Transverse colon (tissue), 4 donors: ENCODE results near the gene RASSF1.

Source experiments
- POLR2AphosphoS5 ChIP-seq, 3 donors: sonication (generic); formaldehyde crosslinking; IDR thresholded peaks; one replicate each; pipeline ENCODE4 v1.6.1; 2016; ENCODE audit warnings: antibody characterized with exemption in 3 of 3
- TF ChIP-seq, protein P1 (sequence below), 5 experiments: fragments of 200-600 bp in 3 of 5; fragments of 450-650 bp in 2 of 5; sonication (generic) in 3 of 5; IDR thresholded peaks; 1 replicate in 2 of 5; 2 replicates in 3 of 5; pipeline ENCODE4 v1.5.1; 2016 to 2017; ENCODE audit warnings: antibody characterized with exemption in 5 of 5, inconsistent platforms in 3 of 5, mild to moderate bottlenecking in 2 of 5, moderate library complexity in 1 of 5

DNA sequence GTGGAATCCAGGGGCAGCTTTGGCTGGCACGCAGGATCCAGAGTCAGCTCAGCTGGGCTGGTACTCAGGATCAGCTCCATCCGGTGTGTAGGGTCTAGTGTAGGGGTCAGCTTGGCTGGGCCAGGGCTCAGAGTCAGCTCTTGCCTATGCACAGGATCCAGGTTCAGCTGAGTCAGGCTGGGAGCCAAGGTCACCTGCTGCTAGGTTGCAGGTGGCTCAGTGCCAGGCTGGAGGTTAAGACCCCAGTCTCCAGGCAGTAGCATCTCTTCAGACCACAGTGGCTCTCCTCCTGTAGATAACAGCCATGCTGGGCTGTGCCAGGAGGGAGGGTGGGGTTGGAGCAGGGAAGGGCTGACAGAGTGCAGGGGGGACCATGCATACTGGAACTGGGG, 43.3 kb downstream of the RASSF1 start:
- TF ChIP-seq, protein P1, sequence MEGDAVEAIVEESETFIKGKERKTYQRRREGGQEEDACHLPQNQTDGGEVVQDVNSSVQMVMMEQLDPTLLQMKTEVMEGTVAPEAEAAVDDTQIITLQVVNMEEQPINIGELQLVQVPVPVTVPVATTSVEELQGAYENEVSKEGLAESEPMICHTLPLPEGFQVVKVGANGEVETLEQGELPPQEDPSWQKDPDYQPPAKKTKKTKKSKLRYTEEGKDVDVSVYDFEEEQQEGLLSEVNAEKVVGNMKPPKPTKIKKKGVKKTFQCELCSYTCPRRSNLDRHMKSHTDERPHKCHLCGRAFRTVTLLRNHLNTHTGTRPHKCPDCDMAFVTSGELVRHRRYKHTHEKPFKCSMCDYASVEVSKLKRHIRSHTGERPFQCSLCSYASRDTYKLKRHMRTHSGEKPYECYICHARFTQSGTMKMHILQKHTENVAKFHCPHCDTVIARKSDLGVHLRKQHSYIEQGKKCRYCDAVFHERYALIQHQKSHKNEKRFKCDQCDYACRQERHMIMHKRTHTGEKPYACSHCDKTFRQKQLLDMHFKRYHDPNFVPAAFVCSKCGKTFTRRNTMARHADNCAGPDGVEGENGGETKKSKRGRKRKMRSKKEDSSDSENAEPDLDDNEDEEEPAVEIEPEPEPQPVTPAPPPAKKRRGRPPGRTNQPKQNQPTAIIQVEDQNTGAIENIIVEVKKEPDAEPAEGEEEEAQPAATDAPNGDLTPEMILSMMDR (IDR thresholded peaks at IDR 0.05) = no peak
- TF ChIP-seq POLR2AphosphoS5 (IDR thresholded peaks at IDR 0.05) = no peak
